Stimulated activated CD4-positive, alpha-beta T cell treated with anti-CD3 and anti-CD28 coated beads, Interleukin-1b, Interleukin-23, amount 100 ng/mL, for 1 hour (primary cell): ENCODE results near the gene AJAP1.

Experiments used
- DNase-seq, 2 donors: peaks; one replicate each; pipeline ENCODE4 v3.0.0-alpha.2; 2020; ENCODE audit warnings: low read depth in 2 of 2

The AJAP1 gene

GRCh38 chr1:4734219-4734618 is 79.8 kb downstream of the AJAP1 start:
- no peak for DNase-seq

- no peak for DNase-seq
These were observed 80.4 kb downstream of the AJAP1 start for GRCh38 chr1:4734791-4735190.

GRCh38 chr1:4736254-4736653 is 81.8 kb downstream of the AJAP1 start:
- DNase-seq: no peak

GRCh38 chr1:4741876-4742423 is 87.5 kb downstream of the AJAP1 start:
- no peak for DNase-seq

- DNase-seq: no peak
These were observed 89.8 kb downstream of the AJAP1 start for GRCh38 chr1:4743978-4744750.

- DNase-seq: no peak
These were observed 91.2 kb downstream of the AJAP1 start for GRCh38 chr1:4745560-4745959.

- no peak for DNase-seq
These were observed 95.0 kb downstream of the AJAP1 start for GRCh38 chr1:4749406-4749805.

GRCh38 chr1:4750177-4750576 is 95.8 kb downstream of the AJAP1 start:
- DNase-seq: no peak

GRCh38 chr1:4752059-4752458 is 97.7 kb downstream of the AJAP1 start:
- no peak for DNase-seq

GRCh38 chr1:4754816-4755215 is 100.4 kb downstream of the AJAP1 start:
- DNase-seq: no peak

GRCh38 chr1:4755301-4755845 is 101.0 kb downstream of the AJAP1 start:
- DNase-seq: no peak

GRCh38 chr1:4755864-4756504 is 101.6 kb downstream of the AJAP1 start:
- no peak for DNase-seq

GRCh38 chr1:4756851-4757580 is 102.6 kb downstream of the AJAP1 start:
- no peak for DNase-seq

GRCh38 chr1:4759671-4760070 is 105.3 kb downstream of the AJAP1 start:
- DNase-seq: no peak

- no peak for DNase-seq
These were observed 105.7 kb downstream of the AJAP1 start for GRCh38 chr1:4760088-4760487.

- DNase-seq: no peak
These were observed 106.9 kb downstream of the AJAP1 start for GRCh38 chr1:4761324-4761723.

GRCh38 chr1:4762146-4762545 is 107.7 kb downstream of the AJAP1 start:
- no peak for DNase-seq

- DNase-seq: no peak
These were observed 112.9 kb downstream of the AJAP1 start for GRCh38 chr1:4767308-4767707.

GRCh38 chr1:4768553-4768952 is 114.1 kb downstream of the AJAP1 start:
- no peak for DNase-seq

- no peak for DNase-seq
These were observed 115.3 kb downstream of the AJAP1 start for GRCh38 chr1:4769516-4770280.

- DNase-seq: no peak
These were observed 116.3 kb downstream of the AJAP1 start for GRCh38 chr1:4770713-4771112.
